GM19240 (cell line): ENCODE results near the gene ARID1B.

Experiments
- DNase-seq: peaks from one replicate; pipeline ENCODE4 v3.0.0; 2011; ENCODE audit warnings: low spot score; ENCODE audit not compliant: insufficient read length

The ARID1B gene

GRCh38 chr6:156902782-156903181 lies 125.6 kb downstream of the ARID1B start:
- DNase-seq = no peak

- no peak for DNase-seq
Measured at GRCh38 chr6:156904176-156904967, 127.2 kb downstream of the ARID1B start.

- no peak for DNase-seq
Measured at GRCh38 chr6:156905801-156906200, 128.6 kb downstream of the ARID1B start.

DNA sequence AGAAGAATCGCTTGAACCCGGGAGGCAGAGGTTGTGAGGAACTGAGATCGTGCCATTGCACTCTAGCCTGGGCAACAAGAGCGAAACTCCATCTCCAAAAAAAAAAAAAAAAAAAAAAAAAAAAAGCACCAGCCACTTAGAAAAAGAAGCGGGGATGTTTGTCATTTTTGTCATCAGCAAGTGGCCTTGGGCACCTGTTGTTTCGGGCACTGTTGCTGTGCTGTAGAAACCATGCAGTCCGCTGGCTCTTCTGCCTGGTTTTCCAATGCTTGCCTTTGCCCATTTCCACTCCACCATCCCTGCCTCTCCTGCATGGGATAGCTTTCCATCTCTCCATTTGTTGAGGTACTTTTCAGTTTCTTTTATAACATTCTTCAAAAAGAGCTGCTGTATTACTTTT lies 129.3 kb downstream of the ARID1B start:
- no peak for DNase-seq

DNA sequence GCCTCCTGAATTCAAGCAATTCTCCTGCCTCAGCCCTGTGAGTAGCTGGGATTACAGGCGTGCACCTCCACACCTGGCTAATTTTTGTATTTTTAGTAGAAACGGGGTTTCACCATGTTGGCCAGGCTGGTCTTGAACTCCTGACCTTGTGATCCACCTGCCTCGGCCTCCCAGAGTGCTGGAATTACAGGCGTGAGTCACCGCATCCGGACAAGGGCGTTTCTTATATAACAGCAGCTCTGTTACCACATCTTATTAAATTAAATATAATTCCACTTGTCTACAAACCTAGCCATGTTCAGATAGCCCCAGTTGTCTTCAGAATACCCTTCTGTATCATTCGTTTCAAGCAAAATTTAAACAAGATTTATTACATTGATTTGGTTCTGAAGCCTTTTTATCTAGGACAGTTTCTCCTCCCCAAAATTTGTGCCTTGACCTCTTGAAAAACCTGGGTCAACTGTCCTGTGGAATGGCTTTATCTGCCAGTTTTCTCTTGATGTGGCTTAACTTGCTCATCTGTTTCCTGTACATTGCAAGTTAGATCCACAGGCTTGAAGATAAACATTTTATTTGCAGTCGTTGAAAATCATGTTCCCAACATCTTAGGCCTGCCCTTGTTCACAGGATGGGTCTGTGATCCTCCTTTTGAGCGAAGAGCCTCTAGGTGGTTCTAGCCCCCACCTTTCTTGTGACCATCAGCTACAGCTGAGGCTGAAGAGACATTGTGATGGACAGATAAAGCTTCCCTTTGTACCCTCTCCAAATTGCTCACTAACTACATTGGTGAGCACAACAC lies 132.2 kb downstream of the ARID1B start:
- DNase-seq = no peak

- no peak for DNase-seq
Measured at GRCh38 chr6:156910011-156910334, 132.8 kb downstream of the ARID1B start.

DNA sequence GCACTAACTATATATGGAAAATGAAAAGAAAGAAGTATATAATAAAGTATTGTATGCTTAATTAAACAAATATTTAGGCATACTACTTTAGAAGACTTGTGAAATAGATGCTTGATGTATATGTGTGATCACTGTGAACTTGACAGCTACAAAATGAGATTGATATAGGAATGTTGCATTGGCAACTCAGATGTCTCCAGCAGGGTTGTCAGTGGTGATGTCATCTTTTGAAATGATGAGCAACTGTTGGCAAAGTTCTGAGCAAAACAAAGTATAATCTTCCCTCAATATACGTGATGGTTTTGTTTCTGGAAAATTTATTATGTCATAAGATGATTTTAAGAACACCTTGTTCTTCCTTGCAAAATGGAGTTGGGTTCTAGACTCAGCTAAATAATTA lies 133.8 kb downstream of the ARID1B start:
- DNase-seq = no peak

- no peak for DNase-seq
Measured at GRCh38 chr6:156911581-156911980, 134.4 kb downstream of the ARID1B start.

DNA sequence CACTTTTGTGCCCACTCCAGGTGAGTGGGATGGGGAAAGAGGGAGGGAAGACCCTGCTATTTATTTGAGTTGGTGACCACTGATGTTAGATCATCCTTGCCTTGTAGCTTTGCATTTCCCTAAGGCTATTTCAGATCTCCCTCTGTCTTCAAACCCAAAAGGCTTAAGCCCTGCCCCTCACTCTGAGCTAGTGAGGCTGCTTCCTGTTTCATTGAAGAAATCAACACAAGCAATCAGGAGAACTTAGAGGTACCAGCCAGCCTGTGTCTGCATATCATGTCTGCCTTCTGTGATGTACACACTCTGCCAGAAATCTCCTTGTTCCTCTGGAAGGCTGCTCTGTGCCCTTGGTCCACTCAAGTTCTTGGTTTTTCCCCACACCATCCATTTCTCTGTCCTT lies 135.3 kb downstream of the ARID1B start:
- no peak for DNase-seq

GRCh38 chr6:156914181-156914580 lies 137.0 kb downstream of the ARID1B start:
- DNase-seq = no peak

GRCh38 chr6:156916130-156916801 lies 139.1 kb downstream of the ARID1B start:
- no peak for DNase-seq

DNA sequence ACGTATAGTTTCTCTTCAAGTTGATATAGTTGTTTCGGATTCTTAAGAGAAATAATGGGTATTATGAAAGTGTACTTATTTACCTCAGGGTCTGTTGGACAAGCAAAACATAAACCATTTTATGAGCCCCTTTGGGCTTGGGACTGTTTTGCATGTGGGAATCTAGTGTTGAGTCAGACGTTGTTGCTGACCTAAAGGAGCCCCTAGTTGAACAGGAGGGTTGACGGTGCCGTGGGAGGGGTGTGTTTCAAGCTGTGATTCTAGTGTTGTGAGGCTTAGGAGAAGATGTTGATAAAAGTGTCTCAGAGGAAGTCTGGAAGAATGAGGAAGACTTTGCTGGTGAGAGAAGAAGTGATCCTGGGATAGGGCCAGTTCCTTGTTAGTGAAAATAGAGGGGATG lies 140.0 kb downstream of the ARID1B start:
- peak; percentile 21 for DNase-seq

DNA sequence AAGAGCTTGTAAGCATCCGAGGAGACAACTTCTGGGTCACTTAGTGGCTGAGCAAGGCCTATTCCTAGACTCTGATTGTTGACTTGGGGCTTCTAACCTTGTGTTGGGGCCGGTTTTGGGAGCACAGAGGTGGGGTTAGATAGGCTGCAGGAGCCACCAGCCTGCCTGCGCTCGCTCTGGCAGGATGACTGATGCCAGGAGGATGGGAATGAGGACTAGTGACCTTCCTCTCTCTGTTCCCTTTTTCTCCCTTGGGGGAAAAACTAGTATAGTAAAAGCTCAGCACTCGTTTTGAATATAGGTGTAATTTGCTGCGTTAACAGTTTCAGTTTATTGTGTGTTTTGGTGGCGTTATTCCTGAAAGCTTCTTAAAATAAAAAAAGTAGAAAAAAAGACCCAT lies 141.5 kb downstream of the ARID1B start:
- DNase-seq = no peak

GRCh38 chr6:156919370-156919769 lies 142.2 kb downstream of the ARID1B start:
- DNase-seq = no peak

DNA sequence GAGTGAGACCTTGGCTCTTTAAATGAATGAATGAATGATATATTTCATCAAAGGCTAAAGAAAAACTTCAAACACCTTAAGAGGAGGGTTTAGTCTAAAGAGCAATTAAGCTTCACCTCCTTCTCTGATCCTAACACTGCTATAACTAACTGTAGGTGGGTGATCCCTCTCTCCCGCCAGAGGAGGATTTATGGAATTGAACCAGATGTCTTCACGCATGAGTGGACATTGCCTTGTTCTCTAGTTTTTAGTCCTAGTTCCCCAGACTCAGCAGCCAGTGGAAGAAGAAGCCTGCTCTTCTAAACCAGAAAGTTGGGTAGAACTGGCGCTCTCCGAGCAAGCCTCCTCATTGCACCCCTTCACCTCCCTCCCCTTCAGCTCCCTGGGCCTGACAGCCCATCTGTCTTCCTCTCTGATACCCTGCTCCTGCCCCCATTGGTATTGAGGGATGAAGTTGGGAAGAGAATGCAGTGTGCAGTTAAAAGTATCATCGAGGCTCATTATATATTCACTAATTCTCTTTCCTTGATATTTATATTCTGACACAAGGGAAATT lies 142.7 kb downstream of the ARID1B start:
- no peak for DNase-seq

GRCh38 chr6:156924246-156924645 lies 147.1 kb downstream of the ARID1B start:
- DNase-seq = no peak

DNA sequence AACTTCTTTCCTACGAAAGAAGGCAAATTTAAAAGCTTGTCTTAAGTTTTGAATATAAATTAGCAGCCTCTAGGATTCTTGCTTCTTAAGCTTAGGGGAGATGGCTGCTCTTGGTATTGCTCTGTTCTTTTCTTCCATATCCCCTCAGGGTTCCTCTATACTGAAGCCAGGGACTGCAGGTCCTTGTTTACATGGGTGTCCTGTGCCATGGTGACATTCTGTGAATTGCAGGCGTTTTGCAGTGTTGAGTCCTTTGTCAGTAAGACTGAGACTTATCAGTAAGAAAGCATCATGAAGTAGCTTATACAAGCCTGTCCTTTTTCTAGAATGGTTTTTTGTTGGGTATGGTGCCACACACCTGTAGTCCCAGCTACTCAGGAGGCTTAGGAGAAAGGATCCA lies 147.8 kb downstream of the ARID1B start:
- DNase-seq = no peak

DNA sequence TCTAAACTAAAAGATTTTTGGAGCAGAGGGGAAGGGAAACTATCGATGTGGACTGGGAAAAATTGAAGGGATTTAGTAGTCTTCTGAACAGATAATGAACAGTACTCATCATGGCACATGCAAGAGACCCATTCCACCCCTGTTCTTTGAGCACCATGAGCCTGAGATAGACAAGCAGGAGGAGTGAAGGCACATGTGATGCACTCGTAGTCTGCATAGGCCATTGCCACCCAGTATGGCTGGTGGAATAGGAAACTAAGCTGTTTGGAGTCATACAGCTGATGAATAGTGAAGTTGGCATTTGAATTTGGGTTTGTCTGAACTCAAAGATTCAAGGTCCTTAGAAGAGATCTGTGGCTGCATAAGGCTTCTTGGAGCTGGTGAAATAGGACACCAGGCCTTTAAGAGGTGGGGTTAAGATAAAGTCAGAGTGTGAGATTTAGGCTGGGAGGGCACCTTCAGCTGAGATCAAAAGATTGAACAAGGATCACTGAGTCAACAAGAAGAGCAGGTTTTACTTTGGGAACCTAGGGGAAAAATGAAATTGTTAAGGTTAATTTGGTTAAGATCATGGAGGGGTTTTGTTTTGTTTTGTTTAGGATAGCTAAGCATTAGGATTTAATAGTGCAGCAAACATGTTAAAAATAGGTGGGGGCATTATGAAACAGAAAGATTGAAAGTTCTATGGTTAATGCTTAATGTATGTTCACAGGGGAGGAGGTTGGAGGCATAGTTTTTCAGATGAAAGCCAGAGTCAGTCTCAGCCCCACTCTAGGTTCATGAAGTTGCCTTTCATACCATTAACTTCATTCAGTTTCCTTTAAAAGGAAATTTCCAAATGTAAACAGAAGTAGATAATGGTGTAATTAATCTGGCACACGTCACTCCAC lies 148.8 kb downstream of the ARID1B start:
- DNase-seq = no peak

- no peak for DNase-seq
Measured at GRCh38 chr6:156928126-156928525, 150.9 kb downstream of the ARID1B start.

GRCh38 chr6:156928972-156929371 lies 151.8 kb downstream of the ARID1B start:
- no peak for DNase-seq

DNA sequence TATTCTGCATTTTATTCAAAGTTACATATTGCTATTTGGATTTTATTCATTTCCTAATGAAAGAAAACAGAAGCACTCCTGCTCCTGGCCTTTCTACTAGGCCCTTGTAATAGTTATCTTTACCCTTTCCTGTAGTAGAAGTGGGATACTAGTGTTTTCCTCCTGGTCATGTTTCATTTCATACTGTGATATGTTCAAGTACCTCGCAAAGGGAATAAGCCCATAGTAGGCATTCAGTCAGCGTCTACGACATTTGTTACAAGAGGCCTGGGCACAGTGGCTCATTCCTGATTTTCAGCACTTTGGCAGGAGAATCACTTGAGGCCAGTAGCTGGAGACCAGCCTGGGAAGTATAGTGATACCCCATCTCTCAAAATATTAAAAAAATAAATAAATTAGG lies 154.1 kb downstream of the ARID1B start:
- no peak for DNase-seq
